WERI-Rb-1 (cell line): Measurements from ENCODE around the gene WDR36.

Source experiments
- DNase-seq: peaks from one replicate; pipeline ENCODE4 v3.0.0-alpha.2; 2020
- H3K27ac ChIP-seq: fragments of 250-450 bp; sonication (Bioruptor Pico); 2 replicates; pipeline ENCODE4 v1.5.1; 2020; ENCODE audit warnings: mild to moderate bottlenecking, moderate library complexity
- H3K27me3 ChIP-seq: fragments of 250-450 bp; sonication (Bioruptor Pico); 2 replicates; pipeline ENCODE4 v1.5.1; 2021; ENCODE audit warnings: mild to moderate bottlenecking, low read depth, moderate library complexity; ENCODE audit not compliant: insufficient read depth, severe bottlenecking
- H3K36me3 ChIP-seq: fragments of 250-450 bp; sonication (Bioruptor Pico); 2 replicates; pipeline ENCODE4 v1.5.1; 2020; ENCODE audit warnings: mild to moderate bottlenecking, moderate library complexity
- H3K4me3 ChIP-seq: 2 replicates; pipeline ENCODE4 v1.5.1; 2011; ENCODE audit warnings: low read depth, mild to moderate bottlenecking, control low read depth, low read length
- H3K9me3 ChIP-seq: fragments of 250-450 bp; sonication (Bioruptor Pico); 2 replicates; pipeline ENCODE4 v1.5.1; 2021; ENCODE audit warnings: mild to moderate bottlenecking, moderate library complexity; ENCODE audit not compliant: severe bottlenecking
- TF ChIP-seq, protein P1 (sequence below): IDR thresholded peaks from 2 replicates; pipeline ENCODE4 v1.5.1; 2011; ENCODE audit warnings: low read depth, mild to moderate bottlenecking, control low read depth, inconsistent platforms, low read length

Gene WDR36

DNA sequence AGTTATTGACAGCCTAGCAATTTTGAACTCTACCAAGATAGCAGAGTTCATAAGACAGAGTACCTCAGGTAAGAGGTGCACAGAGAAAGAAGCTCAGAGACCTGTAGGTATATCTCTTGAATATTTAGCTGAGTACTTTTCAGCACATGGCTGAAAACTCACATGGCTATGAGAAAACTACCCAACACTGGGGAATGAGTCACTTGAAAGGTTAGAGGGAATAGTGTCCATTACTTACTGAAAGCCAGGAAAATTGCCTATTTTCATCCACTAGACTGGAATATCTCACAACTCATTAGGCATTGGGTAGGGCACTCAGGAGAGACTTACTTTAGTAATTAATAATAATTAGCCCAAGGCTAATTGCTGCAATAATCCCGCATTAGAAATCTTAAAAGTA is 12.3 kb upstream of the WDR36 start:
- Histone ChIP-seq H3K4me3 (no peak overlapping the region), H3K27ac (no peak overlapping the region), H3K36me3 (no peaks in the 10 kb centered on the region), H3K27me3 (peaks cover 5% of the 10 kb centered on the region), H3K9me3 (no peaks in the 10 kb centered on the region)
- TF ChIP-seq, protein P1, sequence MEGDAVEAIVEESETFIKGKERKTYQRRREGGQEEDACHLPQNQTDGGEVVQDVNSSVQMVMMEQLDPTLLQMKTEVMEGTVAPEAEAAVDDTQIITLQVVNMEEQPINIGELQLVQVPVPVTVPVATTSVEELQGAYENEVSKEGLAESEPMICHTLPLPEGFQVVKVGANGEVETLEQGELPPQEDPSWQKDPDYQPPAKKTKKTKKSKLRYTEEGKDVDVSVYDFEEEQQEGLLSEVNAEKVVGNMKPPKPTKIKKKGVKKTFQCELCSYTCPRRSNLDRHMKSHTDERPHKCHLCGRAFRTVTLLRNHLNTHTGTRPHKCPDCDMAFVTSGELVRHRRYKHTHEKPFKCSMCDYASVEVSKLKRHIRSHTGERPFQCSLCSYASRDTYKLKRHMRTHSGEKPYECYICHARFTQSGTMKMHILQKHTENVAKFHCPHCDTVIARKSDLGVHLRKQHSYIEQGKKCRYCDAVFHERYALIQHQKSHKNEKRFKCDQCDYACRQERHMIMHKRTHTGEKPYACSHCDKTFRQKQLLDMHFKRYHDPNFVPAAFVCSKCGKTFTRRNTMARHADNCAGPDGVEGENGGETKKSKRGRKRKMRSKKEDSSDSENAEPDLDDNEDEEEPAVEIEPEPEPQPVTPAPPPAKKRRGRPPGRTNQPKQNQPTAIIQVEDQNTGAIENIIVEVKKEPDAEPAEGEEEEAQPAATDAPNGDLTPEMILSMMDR, result no peak
- no peak for DNase-seq

DNA sequence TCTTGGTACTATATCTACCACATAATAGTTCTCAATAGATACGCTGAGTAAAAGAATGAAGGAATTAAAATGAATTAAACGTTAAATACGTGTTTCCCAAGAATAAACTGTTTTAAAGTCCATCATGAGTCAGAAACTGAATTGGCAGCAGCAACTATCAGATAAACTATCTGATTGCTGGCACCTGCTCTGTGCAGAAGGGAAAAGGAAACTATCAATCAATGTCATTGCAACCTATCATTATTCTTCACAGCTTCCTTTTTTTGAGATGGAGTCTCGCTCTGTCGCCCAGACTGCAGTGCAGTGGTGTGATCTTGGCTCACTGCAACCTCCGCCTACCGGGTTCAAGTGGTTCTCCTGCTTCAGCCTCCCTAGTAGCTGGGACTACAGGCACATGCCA is 8.8 kb upstream of the WDR36 start:
- Histone ChIP-seq H3K4me3 (no peak overlapping the region), H3K9me3 (no peaks in the 10 kb centered on the region), H3K36me3 (no peaks in the 10 kb centered on the region), H3K27ac (no peak overlapping the region), H3K27me3 (peaks cover 5% of the 10 kb centered on the region)
- DNase-seq, result no peak
- TF ChIP-seq, protein P1, result no peak

DNA sequence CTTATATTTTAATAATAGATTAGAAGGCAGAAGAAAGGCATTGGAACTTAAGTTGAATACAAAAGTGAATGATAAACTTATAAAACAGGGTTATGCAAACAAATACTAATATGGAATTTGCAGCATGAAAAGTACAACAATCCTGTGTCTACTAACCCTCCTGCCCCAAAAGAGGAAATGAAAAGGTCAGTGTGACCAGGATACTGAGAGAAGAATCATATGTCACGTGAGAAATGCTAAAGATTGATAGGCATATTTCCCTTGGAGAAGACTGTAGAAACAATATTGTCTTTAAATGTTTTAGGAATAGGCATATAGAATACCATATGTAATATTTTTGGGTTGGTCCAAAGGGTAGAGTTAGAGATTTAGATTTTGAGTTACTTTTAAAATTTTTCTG is 3.8 kb downstream of the WDR36 start:
- Histone ChIP-seq H3K36me3 (peaks cover 42% of the 10 kb centered on the region), H3K4me3 (no peak overlapping the region), H3K9me3 (peaks cover 8% of the 10 kb centered on the region), H3K27ac (no peak overlapping the region), H3K27me3 (no peaks in the 10 kb centered on the region)
- TF ChIP-seq, protein P1, result no peak
- no peak for DNase-seq

DNA sequence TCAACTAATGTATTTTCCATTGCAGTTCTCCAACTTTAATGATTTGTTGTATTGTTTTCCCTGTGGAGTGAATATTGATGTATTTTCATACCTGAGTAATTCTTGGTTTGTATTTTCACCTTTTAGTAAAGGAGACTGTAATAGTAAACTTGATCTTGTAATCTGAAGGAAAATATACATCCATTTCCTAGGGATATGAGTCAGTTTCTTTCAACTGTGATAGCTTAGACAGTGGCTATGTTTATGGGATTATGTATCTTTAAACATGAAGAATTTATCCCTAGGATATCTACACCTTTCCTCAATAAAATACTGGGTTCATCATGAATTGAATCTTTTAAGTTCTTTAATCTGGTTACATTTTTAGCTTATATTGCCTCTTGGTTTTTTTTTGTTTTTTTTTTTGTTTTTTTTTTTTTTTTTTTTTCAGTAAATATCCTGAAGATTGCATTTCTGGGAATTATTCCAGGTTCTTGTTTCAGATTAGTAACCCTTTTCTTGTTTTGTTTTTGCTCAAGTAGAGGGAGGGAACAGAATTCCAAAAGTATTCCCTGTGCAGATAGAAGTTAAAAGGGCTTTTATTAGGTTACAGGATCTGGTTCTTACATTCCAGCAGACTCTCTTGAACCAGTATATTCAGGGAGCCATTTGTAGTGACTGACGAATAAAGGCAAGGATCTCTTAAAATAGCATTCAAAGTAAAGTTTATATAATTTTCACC is 7.1 kb downstream of the WDR36 start:
- Histone ChIP-seq H3K9me3 (no peaks in the 10 kb centered on the region), H3K36me3 (peaks cover 57% of the 10 kb centered on the region), H3K4me3 (no peak overlapping the region), H3K27ac (no peak overlapping the region), H3K27me3 (no peaks in the 10 kb centered on the region)
- TF ChIP-seq, protein P1, result no peak
- DNase-seq, result no peak

DNA sequence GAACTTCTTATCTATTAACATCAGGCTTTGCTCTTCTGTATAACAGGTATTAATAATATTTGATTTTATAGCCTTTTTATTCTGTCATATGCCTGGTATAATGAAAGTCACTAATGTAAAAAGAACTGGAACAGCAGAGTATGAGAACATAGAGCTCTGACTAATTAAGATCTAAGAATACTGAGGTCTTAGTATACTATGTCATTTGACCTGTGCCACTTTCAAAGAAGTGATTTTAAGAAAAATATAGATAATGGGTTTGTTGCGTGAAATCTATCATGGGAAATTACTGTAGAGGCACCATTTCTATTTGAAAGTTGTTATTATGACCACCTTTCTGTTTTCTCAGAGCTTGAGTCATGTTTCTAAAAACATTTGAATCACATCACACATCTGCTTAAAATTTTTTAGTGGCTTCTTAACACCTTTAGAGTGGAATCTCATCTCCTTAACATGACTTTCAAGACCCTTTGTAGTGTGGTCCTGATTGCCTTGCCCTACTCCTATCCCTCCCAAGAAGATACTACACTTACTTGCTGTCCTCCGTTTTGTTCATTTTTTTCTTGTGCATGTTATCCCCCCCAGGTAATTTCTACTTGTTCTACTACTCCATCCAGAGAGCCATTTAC is 14.3 kb downstream of the WDR36 start:
- DNase-seq, result no peak
- Histone ChIP-seq H3K4me3 (no peak overlapping the region), H3K9me3 (no peaks in the 10 kb centered on the region), H3K27me3 (no peaks in the 10 kb centered on the region), H3K27ac (no peak overlapping the region), H3K36me3 (peaks cover 51% of the 10 kb centered on the region)
- TF ChIP-seq, protein P1, result no peak

DNA sequence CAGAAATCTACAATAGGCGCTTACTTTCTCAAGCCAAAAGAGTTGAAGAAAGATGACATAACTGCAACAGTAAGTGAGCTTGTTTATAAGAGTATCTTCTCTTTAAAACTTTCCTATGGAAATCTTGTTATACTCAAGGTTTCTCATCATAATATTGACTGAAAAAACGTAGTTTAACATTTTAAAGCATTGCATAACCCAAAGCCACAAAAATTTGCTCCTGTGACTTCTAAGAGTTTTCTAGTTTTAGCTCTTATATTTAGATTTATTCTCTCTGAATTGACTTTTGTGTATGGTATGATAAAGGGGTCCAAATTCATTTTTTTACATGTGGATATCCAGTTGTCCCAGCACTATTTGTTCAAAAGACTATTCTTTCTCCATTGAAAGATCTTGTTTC is 15.2 kb downstream of the WDR36 start:
- Histone ChIP-seq H3K4me3 (no peak overlapping the region), H3K9me3 (no peaks in the 10 kb centered on the region), H3K27ac (no peak overlapping the region), H3K27me3 (no peaks in the 10 kb centered on the region), H3K36me3 (peaks cover 58% of the 10 kb centered on the region)
- TF ChIP-seq, protein P1, result no peak
- DNase-seq, result no peak
